GM19467 (cell line): Measurements from ENCODE around the gene SCN2B.
"Not testable (repeated sequence)": the region's sequence is repeated elsewhere in the genome, so short reads cannot be mapped to it uniquely, and the experiment has no call there.

Experiments
- ATAC-seq: cut with Tn5 transposase; IDR thresholded peaks from one replicate; pipeline ENCODE4 v1.9.1; 2021; ENCODE audit warnings: mild to moderate bottlenecking, moderate library complexity; ENCODE audit not compliant: unreplicated experiment

The SCN2B gene

GRCh38 chr11:118207079-118207478, 30.6 kb upstream of the SCN2B start:
- no peak for ATAC-seq

DNA sequence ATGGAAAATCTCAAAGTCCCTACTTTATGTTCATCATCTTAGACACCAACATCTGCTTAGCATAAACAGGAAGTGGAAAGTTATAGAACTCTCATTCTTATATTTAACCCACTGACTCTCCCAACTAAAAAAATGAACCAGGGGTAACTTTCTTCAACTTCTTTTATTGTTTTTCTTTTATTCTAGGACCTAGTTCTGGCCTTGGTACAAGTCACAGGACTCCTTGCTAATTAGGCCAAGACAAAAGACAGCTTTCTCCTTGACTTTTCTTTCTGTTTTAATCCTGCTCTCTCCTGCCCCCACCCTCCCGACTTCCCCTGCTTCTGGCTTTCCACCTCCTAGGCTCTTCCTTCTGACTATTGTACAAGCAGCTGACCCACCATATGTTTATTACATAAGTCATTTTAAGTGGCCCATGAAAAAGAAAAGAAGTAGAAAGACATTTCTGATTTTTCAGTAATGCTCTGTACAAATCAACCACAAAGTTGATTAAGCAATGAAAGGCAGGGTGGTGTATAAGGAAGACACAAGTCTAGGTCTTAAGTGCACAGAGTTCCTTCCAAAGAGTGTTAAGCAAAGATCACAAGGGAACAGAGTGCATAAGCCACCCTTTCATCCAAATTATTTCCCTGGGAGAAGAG, 30.1 kb upstream of the SCN2B start:
- ATAC-seq: no peak

GRCh38 chr11:118205606-118206378, 29.4 kb upstream of the SCN2B start:
- no peak for ATAC-seq

DNA sequence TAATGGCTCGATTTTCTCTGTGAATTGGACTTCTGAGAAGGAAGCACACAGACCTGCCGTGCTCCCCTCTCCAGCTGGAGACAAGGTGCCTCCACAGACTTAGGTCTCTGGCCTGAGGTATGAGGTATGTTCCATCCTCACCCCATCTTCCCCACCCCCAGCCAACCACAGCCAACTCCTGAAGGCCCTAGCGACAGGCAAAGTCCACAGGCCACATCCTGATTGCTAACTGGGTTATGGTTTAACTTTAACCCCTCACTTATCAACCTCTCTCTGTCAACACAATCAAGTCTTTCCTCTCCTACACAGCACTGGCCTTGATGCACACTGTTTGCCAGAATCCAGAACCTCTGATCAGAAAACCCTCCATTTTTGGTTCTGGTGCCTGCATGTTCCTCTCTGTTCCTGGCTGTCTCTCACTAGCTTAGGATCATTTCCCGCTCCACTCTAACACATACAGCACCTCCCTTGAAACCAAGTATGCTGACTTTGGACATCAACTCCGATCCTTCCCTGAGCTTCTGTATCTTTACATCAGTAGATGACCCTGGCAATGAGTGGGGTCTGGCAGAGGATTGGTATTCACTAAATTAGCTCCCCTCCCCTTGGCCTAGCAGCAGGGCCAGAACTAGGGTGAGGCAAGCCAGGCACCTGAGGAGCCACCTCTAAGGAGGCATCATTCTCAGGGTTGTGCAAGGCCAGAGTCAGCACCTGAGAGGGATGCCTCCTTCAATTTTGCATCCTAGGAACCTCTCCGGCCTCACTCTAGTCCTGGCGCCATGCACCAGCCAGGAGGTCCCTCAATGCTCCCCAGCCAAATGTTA, 26.4 kb upstream of the SCN2B start:
- ATAC-seq: no peak

DNA sequence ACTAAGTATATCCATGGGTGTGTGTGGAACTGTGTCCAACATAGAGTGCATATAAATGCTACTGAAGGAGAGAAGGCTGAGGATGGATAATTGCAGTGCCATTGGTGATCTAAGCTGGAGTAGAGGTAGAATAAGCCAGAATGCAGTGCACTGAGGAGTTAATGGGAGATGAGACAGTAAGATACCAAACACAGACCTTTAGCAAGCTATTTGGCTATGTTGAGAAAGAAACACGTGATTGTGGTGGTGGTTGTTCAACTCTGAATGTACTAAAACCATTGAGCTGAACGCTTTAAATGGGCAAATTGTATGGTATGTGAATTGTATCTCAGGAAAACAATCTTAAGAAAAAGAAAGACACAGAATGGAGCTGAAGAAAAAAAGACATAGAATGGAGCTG, 25.5 kb upstream of the SCN2B start:
- ATAC-seq: no peak

DNA sequence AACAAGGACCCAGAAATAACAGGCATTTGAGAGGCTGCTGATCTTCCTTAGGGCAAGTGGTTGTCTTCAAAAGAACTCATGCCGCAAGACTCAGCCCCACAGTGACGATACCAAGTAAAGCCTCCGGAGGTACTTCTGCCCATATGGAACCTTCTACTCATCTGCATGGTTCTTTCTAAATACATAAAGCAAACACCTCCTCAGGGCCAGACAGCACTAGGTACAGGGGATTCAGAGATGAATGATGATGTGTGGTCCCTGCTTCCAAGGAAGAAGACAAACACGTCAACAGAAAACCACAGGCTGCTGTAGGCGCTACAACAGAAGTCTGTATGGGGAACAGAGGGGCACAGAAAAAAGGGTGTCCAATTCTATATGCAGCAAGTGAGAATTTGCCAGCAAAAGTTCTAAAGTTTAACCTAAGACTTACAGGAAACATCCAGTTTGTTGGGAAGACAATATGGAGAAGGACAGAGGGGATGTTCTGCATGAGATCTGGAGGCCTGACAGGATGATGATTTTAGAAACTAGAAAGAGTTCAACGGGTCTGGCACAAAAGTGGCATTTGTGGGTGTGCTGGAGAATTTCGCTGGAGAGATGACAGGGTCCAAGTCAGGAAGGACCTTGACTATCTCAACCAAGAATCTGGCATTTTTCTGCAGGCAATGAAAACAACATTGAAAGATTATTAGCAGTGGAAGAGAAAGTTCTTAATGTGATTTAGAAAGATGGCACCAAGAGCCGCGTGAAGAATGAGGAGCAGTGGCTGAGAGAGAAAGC, 24.7 kb upstream of the SCN2B start:
- no peak for ATAC-seq

GRCh38 chr11:118200497-118200896, 24.1 kb upstream of the SCN2B start:
- ATAC-seq: no peak

GRCh38 chr11:118199135-118199534, 22.7 kb upstream of the SCN2B start:
- no peak for ATAC-seq

DNA sequence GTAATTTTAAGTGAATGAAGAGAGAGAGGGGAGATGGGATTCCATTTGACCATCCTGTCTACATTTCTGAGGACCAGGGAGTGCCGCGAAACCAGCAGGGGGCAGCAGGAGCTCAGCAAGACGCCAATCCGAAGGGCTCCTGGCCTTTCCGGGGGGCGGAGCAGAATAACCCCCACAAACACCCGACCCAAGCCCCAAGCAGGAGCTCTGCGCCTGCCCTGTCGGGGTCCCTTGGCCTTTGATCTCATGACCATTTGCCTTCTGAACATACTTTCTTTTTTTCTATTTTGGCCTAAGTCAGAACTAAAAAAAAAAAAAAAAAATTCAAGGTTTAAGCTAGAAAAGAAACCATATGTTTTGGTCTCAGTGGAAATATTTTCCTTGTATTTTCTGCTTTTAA, 21.9 kb upstream of the SCN2B start:
- ATAC-seq: peak; percentile 51

GRCh38 chr11:118194835-118195627, 18.6 kb upstream of the SCN2B start:
- no peak for ATAC-seq

DNA sequence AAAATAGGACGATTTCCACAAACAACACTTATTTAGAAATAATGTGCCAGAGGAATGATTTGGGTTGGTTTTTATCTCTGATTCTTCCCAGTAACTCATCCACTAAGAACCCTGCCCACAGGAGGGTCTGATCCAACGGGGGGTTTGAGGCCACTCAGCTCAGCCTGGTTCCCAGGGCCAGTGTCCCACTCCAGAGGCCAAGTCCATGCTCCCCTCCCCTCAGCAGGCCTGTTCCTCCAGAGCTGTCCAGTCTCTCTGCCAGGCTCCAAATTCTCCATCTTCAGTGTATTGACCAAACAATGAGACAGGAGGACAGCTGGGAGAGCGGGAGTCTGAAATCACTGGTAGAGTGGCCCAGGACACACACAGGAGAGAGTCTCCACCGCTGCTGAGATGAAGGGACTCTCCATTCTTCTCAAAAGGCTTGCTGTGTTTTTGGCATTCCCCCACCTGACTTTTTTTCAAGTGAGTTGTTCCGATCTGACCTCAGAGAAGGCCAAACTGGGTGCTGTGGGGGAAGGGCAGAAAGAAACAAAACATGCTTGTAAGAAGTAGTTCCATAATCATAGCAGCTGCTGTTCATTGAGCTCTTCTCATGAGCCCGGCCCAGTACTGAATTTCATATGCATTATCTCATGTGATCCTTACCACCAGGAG, 17.6 kb upstream of the SCN2B start:
- ATAC-seq: no peak

GRCh38 chr11:118192817-118193216, 16.4 kb upstream of the SCN2B start:
- not testable (repeated sequence) for ATAC-seq

GRCh38 chr11:118190942-118191506, 14.6 kb upstream of the SCN2B start:
- not testable (repeated sequence) for ATAC-seq

DNA sequence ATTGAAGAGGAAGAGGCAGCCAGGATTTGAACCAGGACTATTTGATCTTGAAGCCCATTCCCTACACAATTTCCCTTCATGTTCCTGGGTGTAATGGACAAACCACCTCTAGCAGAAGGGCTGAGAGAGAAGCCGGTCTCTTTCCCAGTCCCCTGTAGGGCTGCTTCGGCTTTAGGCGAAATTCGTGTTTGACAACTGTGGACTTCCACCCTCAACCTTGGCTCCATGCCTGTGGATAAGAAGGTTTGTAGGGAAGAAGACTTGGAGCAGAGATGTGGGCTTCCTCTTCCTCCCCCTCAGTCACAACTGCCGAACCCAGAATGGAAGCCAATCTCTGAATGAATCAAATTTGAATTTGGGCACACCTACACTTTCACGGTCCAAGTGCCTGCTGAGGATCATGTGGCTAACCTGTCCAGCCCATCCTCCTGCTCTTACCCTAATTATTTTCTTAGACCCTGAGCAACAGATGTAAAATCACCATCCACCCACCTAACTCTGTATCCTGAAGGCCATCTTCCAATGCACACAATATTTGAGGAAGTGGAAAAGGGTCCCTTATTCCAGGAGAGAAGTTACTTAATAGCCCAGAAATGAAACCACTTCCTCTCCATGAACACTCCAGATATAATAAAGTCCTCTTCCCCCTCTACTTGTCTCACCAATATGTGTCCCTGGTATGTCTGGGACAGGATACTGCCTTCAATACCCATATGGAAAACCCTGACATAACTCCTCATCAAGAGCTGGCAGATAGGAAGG, 10.1 kb upstream of the SCN2B start:
- no peak for ATAC-seq

DNA sequence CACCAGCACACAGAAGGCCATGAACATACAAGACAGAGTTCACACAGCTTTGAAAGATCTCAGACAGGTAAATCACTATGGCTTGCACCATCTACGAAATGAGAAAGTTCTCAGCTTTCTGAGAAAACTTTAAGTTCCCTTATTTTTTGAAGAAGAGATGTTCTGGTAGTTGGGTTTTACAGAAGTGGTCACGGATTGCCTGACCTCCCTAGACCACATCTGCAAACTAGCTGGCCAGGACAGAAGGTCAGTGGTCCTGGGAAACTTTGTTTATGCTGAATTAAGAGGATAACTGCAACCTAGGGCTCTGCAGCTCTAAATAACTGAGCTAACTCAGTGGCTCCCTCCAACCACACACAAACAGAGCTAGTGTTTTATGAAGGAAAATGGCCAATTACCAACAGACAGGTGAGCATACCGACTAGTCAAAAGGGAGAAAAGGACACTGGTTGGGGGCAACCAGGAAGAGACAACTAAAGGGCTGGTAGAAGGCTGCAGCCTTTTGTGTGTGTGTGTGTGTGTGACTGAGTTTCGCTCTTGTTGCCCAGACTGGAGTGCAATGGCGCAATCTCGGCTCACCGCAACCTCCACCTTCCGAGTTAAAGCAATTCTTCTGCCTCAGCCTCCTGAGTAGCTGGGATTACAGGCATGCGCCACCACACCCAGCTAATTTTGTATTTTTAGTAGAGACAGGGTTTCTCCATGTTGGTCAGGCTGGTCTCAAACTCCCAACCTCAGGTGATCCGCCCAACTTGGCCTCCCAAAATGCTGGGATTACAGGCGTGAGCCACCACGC, 8.5 kb upstream of the SCN2B start:
- ATAC-seq: no peak

GRCh38 chr11:118183691-118184090, 7.3 kb upstream of the SCN2B start:
- ATAC-seq: not testable (repeated sequence)

DNA sequence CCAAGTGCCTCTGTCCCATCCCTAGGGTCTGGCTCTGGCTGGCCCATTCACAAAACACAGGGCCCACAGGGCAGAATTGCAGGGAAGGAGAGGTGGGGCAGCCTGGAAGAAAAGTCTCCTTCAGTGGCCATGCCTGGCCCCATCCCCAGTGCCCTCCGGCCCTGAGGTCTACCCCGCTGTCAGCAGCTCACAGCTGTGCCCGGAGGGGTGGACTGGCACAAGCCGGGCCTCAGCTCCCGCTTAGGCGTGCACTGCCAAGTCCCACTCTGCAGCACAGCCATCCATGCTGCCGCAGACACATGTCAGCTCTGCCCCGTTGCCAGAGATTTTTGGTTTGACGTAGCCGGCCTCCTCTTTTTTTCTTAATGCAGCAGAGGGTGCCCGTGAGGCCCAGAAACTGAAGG, 3.9 kb upstream of the SCN2B start:
- ATAC-seq: no peak

DNA sequence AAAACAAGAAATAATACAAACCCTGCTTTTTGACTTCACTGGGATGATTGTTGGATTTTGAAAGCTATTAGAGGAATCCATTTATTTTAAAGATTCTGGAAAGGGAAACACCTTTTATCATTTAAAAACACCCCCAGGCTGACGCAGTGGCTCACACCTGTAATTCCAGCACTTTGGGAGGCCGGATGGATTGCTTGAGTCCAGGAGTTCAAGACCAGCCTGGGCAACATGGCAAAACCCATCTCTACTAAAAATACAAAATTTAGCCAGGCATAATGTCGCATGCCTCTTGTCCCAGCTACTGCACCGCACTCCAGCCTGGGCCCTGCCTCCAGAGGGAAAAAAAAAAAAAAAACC, 317 bp upstream of the SCN2B start:
- ATAC-seq: no peak
